ENCODE results near the gene DOCK9. TPM values are rescaled to one million over a fixed set of nuclear protein-coding genes. Genes with fewer than 3 reads are reported as not detected.

Gene DOCK9
- total and polyA plus RNA-seq, 2 donors (not counting 1 experiment from before 2014, with no cell fraction given): 18.2 TPM

DNA sequence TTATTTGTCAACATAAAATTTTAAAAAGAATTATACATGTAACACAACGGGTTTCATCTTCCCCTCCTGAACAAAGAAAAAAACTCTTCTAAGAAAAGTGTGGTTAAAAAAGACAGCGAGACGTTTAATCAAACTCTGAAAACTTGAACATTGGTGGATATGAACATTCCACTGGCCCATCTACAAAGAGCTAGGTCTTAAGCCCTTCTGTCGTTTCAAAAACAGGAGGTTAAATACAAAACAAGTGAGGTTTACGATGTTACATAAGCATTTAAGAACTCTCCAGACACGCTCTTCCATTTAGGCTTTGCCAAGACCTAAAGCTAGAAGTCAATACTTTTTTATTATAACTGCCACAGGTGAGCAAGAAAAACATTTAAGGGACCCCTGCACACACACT, 9.4 kb upstream of the DOCK9 start:
- Histone ChIP-seq H3K9me3 (ENCODE audit: control insufficient read depth, insufficient read depth, low read depth, low read length) (no peaks in the 10 kb centered on the region), H3K27me3 (ENCODE audit: control insufficient read depth, insufficient read depth, low read length) (no peaks in the 10 kb centered on the region), H3K79me2 (ENCODE audit: control insufficient read depth, insufficient read depth, low read length) (no peaks in the 10 kb centered on the region), H3K9ac (ENCODE audit: insufficient read depth, low read length) (no peak overlapping the region), H3K4me2 (ENCODE audit: extremely low read depth, insufficient read depth, low read length) (no peak overlapping the region), H3K36me3 (ENCODE audit: control insufficient read depth, insufficient read depth, low read length) (no peaks in the 10 kb centered on the region), H3K4me1 (ENCODE audit: control insufficient read depth, extremely low read depth, insufficient read depth, low read length) (no peaks in the 10 kb centered on the region), H3K27ac (ENCODE audit: insufficient read depth, low read length) (no peak overlapping the region), H4K20me1 (ENCODE audit: control insufficient read depth, extremely low read depth, insufficient read depth, low read length) (no peaks in the 10 kb centered on the region), H2AFZ (ENCODE audit: low read length) (no peak overlapping the region), H3K4me3 (replicated peaks in 1 of 4; ENCODE audit: control extremely low read depth in 1 of 4, insufficient read depth in 1 of 4, low read depth in 3 of 4, low read length in 4 of 4) (no peak overlapping the region)
- DNase-seq (ENCODE audit: low read depth in 2 of 2): no peak
- TF ChIP-seq, protein P1, sequence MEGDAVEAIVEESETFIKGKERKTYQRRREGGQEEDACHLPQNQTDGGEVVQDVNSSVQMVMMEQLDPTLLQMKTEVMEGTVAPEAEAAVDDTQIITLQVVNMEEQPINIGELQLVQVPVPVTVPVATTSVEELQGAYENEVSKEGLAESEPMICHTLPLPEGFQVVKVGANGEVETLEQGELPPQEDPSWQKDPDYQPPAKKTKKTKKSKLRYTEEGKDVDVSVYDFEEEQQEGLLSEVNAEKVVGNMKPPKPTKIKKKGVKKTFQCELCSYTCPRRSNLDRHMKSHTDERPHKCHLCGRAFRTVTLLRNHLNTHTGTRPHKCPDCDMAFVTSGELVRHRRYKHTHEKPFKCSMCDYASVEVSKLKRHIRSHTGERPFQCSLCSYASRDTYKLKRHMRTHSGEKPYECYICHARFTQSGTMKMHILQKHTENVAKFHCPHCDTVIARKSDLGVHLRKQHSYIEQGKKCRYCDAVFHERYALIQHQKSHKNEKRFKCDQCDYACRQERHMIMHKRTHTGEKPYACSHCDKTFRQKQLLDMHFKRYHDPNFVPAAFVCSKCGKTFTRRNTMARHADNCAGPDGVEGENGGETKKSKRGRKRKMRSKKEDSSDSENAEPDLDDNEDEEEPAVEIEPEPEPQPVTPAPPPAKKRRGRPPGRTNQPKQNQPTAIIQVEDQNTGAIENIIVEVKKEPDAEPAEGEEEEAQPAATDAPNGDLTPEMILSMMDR (conservative IDR thresholded peaks at IDR 0.05 in 1 of 2, IDR thresholded peaks at IDR 0.05 in 1 of 2; ENCODE audit: low read depth in 1 of 2, low read length in 2 of 2): no peak
- no peak for TF ChIP-seq EZH2 (IDR thresholded peaks at IDR 0.05; ENCODE audit: low read length, missing control alignments)

DNA sequence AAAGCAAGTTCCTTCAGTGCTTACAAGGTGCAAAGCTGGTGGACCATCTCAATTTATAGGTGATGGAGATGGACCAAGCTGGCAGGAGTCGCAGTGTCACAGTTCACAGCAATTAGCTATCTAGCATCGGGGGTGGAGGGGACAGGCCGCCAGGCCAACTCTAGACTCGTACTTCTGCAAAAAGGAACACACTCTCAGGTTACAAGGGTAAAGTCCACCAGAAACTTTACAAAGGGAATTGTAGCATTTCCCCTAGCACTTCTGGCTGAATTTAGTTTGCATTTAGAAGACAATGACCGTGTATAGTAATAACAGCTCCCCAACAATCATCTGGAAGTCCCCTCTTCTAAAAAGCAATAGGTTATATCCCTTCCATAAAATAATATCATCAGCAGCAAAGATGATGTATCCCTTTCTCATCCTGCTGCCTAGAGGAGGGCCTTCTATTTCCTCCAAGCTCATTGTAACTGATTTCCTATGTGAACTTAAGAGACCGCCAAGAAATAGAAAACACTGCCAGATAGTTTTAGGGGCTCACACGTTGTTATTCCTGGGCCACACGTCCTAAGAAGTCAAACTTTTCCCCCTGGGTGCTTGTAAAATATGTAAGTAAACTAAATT, 8.5 kb upstream of the DOCK9 start:
- H3K4me1 ChIP-seq (ENCODE audit: control insufficient read depth, extremely low read depth, insufficient read depth, low read length): no peaks in the 10 kb centered on the region
- H3K9ac ChIP-seq (ENCODE audit: insufficient read depth, low read length): no peak overlapping the region
- no peak overlapping the region for H3K4me2 ChIP-seq (ENCODE audit: extremely low read depth, insufficient read depth, low read length)
- no peaks in the 10 kb centered on the region for H3K36me3 ChIP-seq (ENCODE audit: control insufficient read depth, insufficient read depth, low read length)
- H3K27ac ChIP-seq (ENCODE audit: insufficient read depth, low read length): no peak overlapping the region
- H4K20me1 ChIP-seq (ENCODE audit: control insufficient read depth, extremely low read depth, insufficient read depth, low read length): no peaks in the 10 kb centered on the region
- no peaks in the 10 kb centered on the region for H3K9me3 ChIP-seq (ENCODE audit: control insufficient read depth, insufficient read depth, low read depth, low read length)
- H3K27me3 ChIP-seq (ENCODE audit: control insufficient read depth, insufficient read depth, low read length): no peaks in the 10 kb centered on the region
- no peak for DNase-seq (ENCODE audit: low read depth in 2 of 2)
- H3K79me2 ChIP-seq (ENCODE audit: control insufficient read depth, insufficient read depth, low read length): no peaks in the 10 kb centered on the region
- no peak overlapping the region for H2AFZ ChIP-seq (ENCODE audit: low read length)
- no peak for TF ChIP-seq EZH2 (IDR thresholded peaks at IDR 0.05; ENCODE audit: low read length, missing control alignments)
- H3K4me3 ChIP-seq (replicated peaks in 1 of 4; ENCODE audit: control extremely low read depth in 1 of 4, insufficient read depth in 1 of 4, low read depth in 3 of 4, low read length in 4 of 4): no peak overlapping the region

DNA sequence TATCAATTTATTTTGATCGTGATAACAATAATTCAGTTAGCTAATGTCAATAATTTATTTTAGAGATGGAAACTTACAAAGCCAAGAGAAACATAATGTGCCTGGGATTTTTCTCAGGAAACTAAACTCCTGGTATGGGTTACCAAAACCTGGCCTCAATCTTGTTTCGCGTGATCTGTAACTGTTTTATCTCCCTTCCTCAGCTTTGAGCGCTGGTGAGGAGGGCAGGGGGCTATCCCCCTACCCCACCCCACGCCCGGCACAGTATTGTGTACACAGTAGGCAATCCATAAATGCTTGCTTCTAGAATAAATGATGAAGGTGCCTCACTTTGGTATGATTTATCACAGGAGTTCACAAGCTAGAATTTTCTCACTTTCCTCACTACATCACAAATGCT, 7.7 kb upstream of the DOCK9 start:
- Histone ChIP-seq H3K9me3 (ENCODE audit: control insufficient read depth, insufficient read depth, low read depth, low read length) (no peaks in the 10 kb centered on the region), H3K79me2 (ENCODE audit: control insufficient read depth, insufficient read depth, low read length) (no peaks in the 10 kb centered on the region), H3K4me3 (replicated peaks in 1 of 4; ENCODE audit: control extremely low read depth in 1 of 4, insufficient read depth in 1 of 4, low read depth in 3 of 4, low read length in 4 of 4) (no peak overlapping the region), H3K9ac (ENCODE audit: insufficient read depth, low read length) (no peak overlapping the region), H3K27ac (ENCODE audit: insufficient read depth, low read length) (no peak overlapping the region), H4K20me1 (ENCODE audit: control insufficient read depth, extremely low read depth, insufficient read depth, low read length) (no peaks in the 10 kb centered on the region), H3K36me3 (ENCODE audit: control insufficient read depth, insufficient read depth, low read length) (no peaks in the 10 kb centered on the region), H2AFZ (ENCODE audit: low read length) (no peak overlapping the region), H3K4me2 (ENCODE audit: extremely low read depth, insufficient read depth, low read length) (no peak overlapping the region), H3K27me3 (ENCODE audit: control insufficient read depth, insufficient read depth, low read length) (no peaks in the 10 kb centered on the region), H3K4me1 (ENCODE audit: control insufficient read depth, extremely low read depth, insufficient read depth, low read length) (no peaks in the 10 kb centered on the region)
- TF ChIP-seq, protein P1 (conservative IDR thresholded peaks at IDR 0.05 in 1 of 2, IDR thresholded peaks at IDR 0.05 in 1 of 2; ENCODE audit: low read depth in 1 of 2, low read length in 2 of 2): no peak
- no peak for TF ChIP-seq EZH2 (IDR thresholded peaks at IDR 0.05; ENCODE audit: low read length, missing control alignments)
- no peak for DNase-seq (ENCODE audit: low read depth in 2 of 2)
